Suprapubic skin (tissue), 4 donors: Measurements from ENCODE around the gene ZBTB20. TPM values are rescaled to one million over a fixed set of nuclear protein-coding genes. Genes with fewer than 3 reads are reported as not detected.

Experiments used
- DNase-seq, 2 donors: peaks; one replicate each; pipeline ENCODE4 v3.0.0-alpha.2; 2019; ENCODE audit warnings: low spot score in 2 of 2
- H3K27ac ChIP-seq: fragments of 200-600 bp; sonication (generic); one replicate; pipeline ENCODE4 v1.5.1; 2019
- H3K27me3 ChIP-seq: fragments of 200-600 bp; sonication (generic); one replicate; pipeline ENCODE4 v1.5.1; 2019
- H3K36me3 ChIP-seq: fragments of 200-600 bp; sonication (generic); one replicate; pipeline ENCODE4 v1.5.1; 2019
- H3K4me1 ChIP-seq: fragments of 200-600 bp; sonication (generic); one replicate; pipeline ENCODE4 v1.5.1; 2019
- H3K4me3 ChIP-seq: fragments of 200-600 bp; sonication (generic); one replicate; pipeline ENCODE4 v1.5.1; 2019; ENCODE audit warnings: mild to moderate bottlenecking
- H3K9me3 ChIP-seq: fragments of 200-600 bp; sonication (generic); one replicate; pipeline ENCODE4 v1.5.1; 2019
- EP300 ChIP-seq: sonication (generic); formaldehyde crosslinking; IDR thresholded peaks from one replicate; pipeline ENCODE4 v1.6.1; 2017; ENCODE audit warnings: antibody characterized with exemption
- POLR2A ChIP-seq, 2 donors: fragments of 450-650 bp; IDR thresholded peaks; one replicate each; pipeline ENCODE4 v1.6.1; 2017; ENCODE audit warnings: antibody characterized with exemption in 2 of 2, mild to moderate bottlenecking in 2 of 2, moderate library complexity in 2 of 2
- POLR2AphosphoS5 ChIP-seq, 3 donors: sonication (generic); formaldehyde crosslinking; IDR thresholded peaks; one replicate each; pipeline ENCODE4 v1.6.1; 2017; ENCODE audit warnings: antibody characterized with exemption in 3 of 3
- WGBS: methylation state at CpG from one replicate; pipeline ENCODE4 v1.1.5; 2018; 5-methylcytosine and 5-hydroxymethylcytosine counted together
- total RNA-seq, 4 donors: library from RNA; depleted of rRNA; stranded (reverse); fragments of >200 nt; gene quantifications; one replicate each; pipeline ENCODE4 v1.1.0, GENCODE V29; 2016
- TF ChIP-seq, protein P1 (sequence below), 2 donors: fragments of 200-600 bp in 1 of 2; fragments of 450-650 bp in 1 of 2; sonication (generic) in 1 of 2; IDR thresholded peaks; one replicate each; pipeline ENCODE4 v1.5.1; 2016 to 2019; ENCODE audit warnings: antibody characterized with exemption in 2 of 2, mild to moderate bottlenecking in 1 of 2, moderate library complexity in 1 of 2

Gene ZBTB20
- total RNA-seq, 4 donors from 2014 or later: 23.6 to 77.2 (median 39.4) TPM

- TF ChIP-seq EP300 (no peak), POLR2AphosphoS5 (IDR thresholded peaks at IDR 0.05) (no peak), POLR2A (IDR thresholded peaks at IDR 0.05) (no peak)
- TF ChIP-seq, protein P1, sequence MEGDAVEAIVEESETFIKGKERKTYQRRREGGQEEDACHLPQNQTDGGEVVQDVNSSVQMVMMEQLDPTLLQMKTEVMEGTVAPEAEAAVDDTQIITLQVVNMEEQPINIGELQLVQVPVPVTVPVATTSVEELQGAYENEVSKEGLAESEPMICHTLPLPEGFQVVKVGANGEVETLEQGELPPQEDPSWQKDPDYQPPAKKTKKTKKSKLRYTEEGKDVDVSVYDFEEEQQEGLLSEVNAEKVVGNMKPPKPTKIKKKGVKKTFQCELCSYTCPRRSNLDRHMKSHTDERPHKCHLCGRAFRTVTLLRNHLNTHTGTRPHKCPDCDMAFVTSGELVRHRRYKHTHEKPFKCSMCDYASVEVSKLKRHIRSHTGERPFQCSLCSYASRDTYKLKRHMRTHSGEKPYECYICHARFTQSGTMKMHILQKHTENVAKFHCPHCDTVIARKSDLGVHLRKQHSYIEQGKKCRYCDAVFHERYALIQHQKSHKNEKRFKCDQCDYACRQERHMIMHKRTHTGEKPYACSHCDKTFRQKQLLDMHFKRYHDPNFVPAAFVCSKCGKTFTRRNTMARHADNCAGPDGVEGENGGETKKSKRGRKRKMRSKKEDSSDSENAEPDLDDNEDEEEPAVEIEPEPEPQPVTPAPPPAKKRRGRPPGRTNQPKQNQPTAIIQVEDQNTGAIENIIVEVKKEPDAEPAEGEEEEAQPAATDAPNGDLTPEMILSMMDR (IDR thresholded peaks at IDR 0.05): no peak
- Histone ChIP-seq H3K4me1 (peaks cover 14% of the 10 kb centered on the region), H3K27ac (peak overlapping the region; percentile 12), H3K4me3 (no peak overlapping the region), H3K27me3 (no peaks in the 10 kb centered on the region), H3K36me3 (no peaks in the 10 kb centered on the region), H3K9me3 (no peaks in the 10 kb centered on the region)
- DNase-seq: no peak
- WGBS: 48% methylated on average over 1 of the region's 1 CpG
Measured at GRCh38 chr3:114518206-114518808, 628.8 kb downstream of the ZBTB20 start.

DNA sequence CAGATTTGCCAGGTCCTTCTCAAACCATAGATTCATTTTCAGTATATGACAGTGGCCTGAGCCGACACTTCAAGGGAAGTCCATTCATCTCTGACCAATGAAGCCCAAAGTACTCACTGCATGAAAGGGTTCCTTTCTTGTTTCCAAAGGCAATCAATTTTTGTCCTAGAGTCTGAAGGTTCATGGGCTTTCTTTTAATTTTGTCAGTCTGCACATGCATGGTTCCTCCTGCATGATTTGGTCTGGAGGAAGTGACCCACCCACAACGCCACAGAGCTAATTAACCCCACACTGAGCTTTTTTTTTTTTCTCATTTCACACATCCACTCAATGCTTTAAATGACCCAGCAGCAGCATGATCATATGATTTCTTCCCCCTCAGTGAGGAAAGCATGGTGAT is 636.9 kb downstream of the ZBTB20 start:
- 71% methylated on average over 2 of the region's 2 CpGs for WGBS
- TF ChIP-seq EP300 (no peak), POLR2A (IDR thresholded peaks at IDR 0.05) (no peak)
- Histone ChIP-seq H3K4me1 (no peaks in the 10 kb centered on the region), H3K27me3 (no peaks in the 10 kb centered on the region), H3K27ac (no peak overlapping the region), H3K4me3 (no peak overlapping the region), H3K36me3 (no peaks in the 10 kb centered on the region), H3K9me3 (no peaks in the 10 kb centered on the region)
- DNase-seq: no peak

- H3K4me3 ChIP-seq: no peak overlapping the region
- no peaks in the 10 kb centered on the region for H3K36me3 ChIP-seq
- DNase-seq: no peak
- H3K4me1 ChIP-seq: no peaks in the 10 kb centered on the region
- WGBS: 84% methylated on average over 5 of the region's 5 CpGs
- no peak overlapping the region for H3K27ac ChIP-seq
- H3K27me3 ChIP-seq: no peaks in the 10 kb centered on the region
- H3K9me3 ChIP-seq: no peaks in the 10 kb centered on the region
- no peak for TF ChIP-seq POLR2AphosphoS5 (IDR thresholded peaks at IDR 0.05)
- TF ChIP-seq EP300: no peak
- TF ChIP-seq POLR2A (IDR thresholded peaks at IDR 0.05): no peak
- TF ChIP-seq, protein P1 (IDR thresholded peaks at IDR 0.05): no peak
Measured at GRCh38 chr3:114509756-114510155, 637.3 kb downstream of the ZBTB20 start.

DNA sequence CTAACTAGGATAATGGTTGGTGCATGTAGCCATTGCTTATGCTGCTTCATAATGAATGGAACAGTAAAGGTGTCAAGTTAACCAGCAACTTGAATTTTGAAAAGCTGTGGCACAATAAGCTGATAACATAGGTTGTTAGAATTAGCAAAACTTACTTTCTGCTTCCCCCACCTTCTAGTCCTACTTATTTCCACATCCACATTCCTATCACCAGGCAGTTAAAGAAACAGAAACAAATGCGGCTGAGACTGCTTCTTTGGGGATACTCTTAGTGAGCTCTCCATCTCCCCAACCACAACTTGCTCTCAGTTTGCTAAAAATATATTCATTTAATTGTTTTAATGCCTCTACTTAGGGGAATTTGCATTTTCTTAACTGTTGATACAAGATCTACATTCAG is 638.1 kb downstream of the ZBTB20 start:
- no peaks in the 10 kb centered on the region for H3K36me3 ChIP-seq
- no peak for DNase-seq
- no peak overlapping the region for H3K27ac ChIP-seq
- H3K4me3 ChIP-seq: no peak overlapping the region
- H3K4me1 ChIP-seq: no peaks in the 10 kb centered on the region
- H3K27me3 ChIP-seq: no peaks in the 10 kb centered on the region
- WGBS: 90% methylated on average over 1 of the region's 1 CpG
- H3K9me3 ChIP-seq: no peaks in the 10 kb centered on the region
- TF ChIP-seq POLR2A (IDR thresholded peaks at IDR 0.05) (no peak), EP300 (no peak), POLR2AphosphoS5 (IDR thresholded peaks at IDR 0.05) (no peak)
- TF ChIP-seq, protein P1 (IDR thresholded peaks at IDR 0.05): no peak

GRCh38 chr3:114508208-114508607 is 638.9 kb downstream of the ZBTB20 start:
- Histone ChIP-seq H3K27ac (no peak overlapping the region), H3K36me3 (no peaks in the 10 kb centered on the region), H3K4me1 (no peaks in the 10 kb centered on the region), H3K9me3 (no peaks in the 10 kb centered on the region), H3K27me3 (no peaks in the 10 kb centered on the region), H3K4me3 (no peak overlapping the region)
- 92% methylated on average over 1 of the region's 1 CpG for WGBS
- no peak for DNase-seq
- no peak for TF ChIP-seq EP300
- TF ChIP-seq POLR2AphosphoS5 (IDR thresholded peaks at IDR 0.05): no peak
- TF ChIP-seq POLR2A (IDR thresholded peaks at IDR 0.05): no peak
- TF ChIP-seq, protein P1 (IDR thresholded peaks at IDR 0.05): no peak
